ENCODE results near the gene SLC35F4. TPM values are rescaled to one million over a fixed set of nuclear protein-coding genes. Genes with fewer than 3 reads are reported as not detected.
A peak's percentile ranks its signal among the peaks of the same experiment; 100 is the strongest.
"Not testable (repeated sequence)": the region's sequence is repeated elsewhere in the genome, so short reads cannot be mapped to it uniquely, and the experiment has no call there.

The SLC35F4 gene
- under 1 TPM; 0.10 to 0.30 (median 0.18) TPM for polyA plus RNA-seq (ENCODE audit: insufficient read depth in 1 of 5, insufficient read length in 5 of 5, low replicate concordance in 1 of 5)
- long read RNA-seq, donor 1 = 0 reads
- long read RNA-seq, donor 2 = 0 reads
- long read RNA-seq, donor 3 = 0 reads
- long read RNA-seq, donor 4 = 0 reads
- long read RNA-seq, donor 5 = 0 reads
- long read RNA-seq, donor 6 = 0 reads
- long read RNA-seq, donor 7 = 0 reads
- long read RNA-seq, donor 8 = 0 reads

- no peak for DNase-seq
Measured at GRCh38 chr14:57865403-57866198, at the start of gene SLC35F4. Gene SLC35F4 (minus strand): TSS chr14:57866092.

GRCh38 chr14:57909626-57910025, 43.7 kb upstream of the SLC35F4 start:
- no peak for DNase-seq

GRCh38 chr14:57903954-57904353, 38.1 kb upstream of the SLC35F4 start:
- no peak for DNase-seq

GRCh38 chr14:57898837-57899572, 33.1 kb upstream of the SLC35F4 start:
- DNase-seq = no peak

GRCh38 chr14:57897144-57897748, 31.4 kb upstream of the SLC35F4 start:
- DNase-seq = no peak

- DNase-seq = no peak
Measured at GRCh38 chr14:57889245-57889644, 23.4 kb upstream of the SLC35F4 start.

GRCh38 chr14:57884175-57884574, 18.3 kb upstream of the SLC35F4 start:
- no peak for DNase-seq

GRCh38 chr14:57883061-57883460, 17.2 kb upstream of the SLC35F4 start:
- DNase-seq = no peak

GRCh38 chr14:57879516-57879915, 13.6 kb upstream of the SLC35F4 start:
- no peak for DNase-seq

- DNase-seq = no peak
Measured at GRCh38 chr14:57875985-57876384, 10.1 kb upstream of the SLC35F4 start.

- no peak for DNase-seq
Measured at GRCh38 chr14:57875296-57875695, 9.4 kb upstream of the SLC35F4 start.

GRCh38 chr14:57871459-57872080, 5.7 kb upstream of the SLC35F4 start:
- DNase-seq = no peak

- DNase-seq = no peak
Measured at GRCh38 chr14:57870686-57871457, 5.0 kb upstream of the SLC35F4 start.

- DNase-seq = peak; percentile 51 to 57
Measured at GRCh38 chr14:57869617-57870016, 3.7 kb upstream of the SLC35F4 start.

- DNase-seq = no peak
Measured at GRCh38 chr14:57866199-57866705, 360 bp upstream of the SLC35F4 start.

- no peak for DNase-seq
Measured at GRCh38 chr14:57865066-57865402, 858 bp downstream of the SLC35F4 start.

GRCh38 chr14:57864659-57865058, 1.2 kb downstream of the SLC35F4 start:
- DNase-seq = no peak

- no peak for DNase-seq
Measured at GRCh38 chr14:57863471-57863870, 2.4 kb downstream of the SLC35F4 start.

- not testable (repeated sequence) for DNase-seq
Measured at GRCh38 chr14:57855666-57856065, 10.2 kb downstream of the SLC35F4 start.

GRCh38 chr14:57854571-57854970, 11.3 kb downstream of the SLC35F4 start:
- DNase-seq = no peak

- DNase-seq = no peak
Measured at GRCh38 chr14:57851354-57851753, 14.5 kb downstream of the SLC35F4 start.
